CD14-positive monocyte (primary cell): ENCODE measurements around the gene PKD1. TPM values are rescaled to one million over a fixed set of nuclear protein-coding genes. Genes with fewer than 3 reads are reported as not detected.

ENCODE experiments used
- DNase-seq, 3 donors: peaks; one replicate each; pipeline ENCODE4 v3.0.0-alpha.2; 2011 to 2022
- H2AFZ ChIP-seq: 2 replicates; pipeline ENCODE4 v1.6.0; 2012; ENCODE audit warnings: mild to moderate bottlenecking, low read depth, low read length, inconsistent platforms; ENCODE audit not compliant: insufficient read depth, poor library complexity, severe bottlenecking
- H3K27ac ChIP-seq, 2 donors: 1 replicate in 1 of 2; 2 replicates in 1 of 2; pipeline ENCODE4 v1.5.1; 2012 to 2013; ENCODE audit warnings: low read length in 2 of 2, control low read depth in 1 of 2, inconsistent platforms in 1 of 2, low read depth in 1 of 2, mild to moderate bottlenecking in 1 of 2
- H3K27me3 ChIP-seq, 2 donors: one replicate each; pipeline versions ENCODE4 v1.6.0 to v1.6.1; 2011 to 2013; ENCODE audit warnings: low read length in 2 of 2; ENCODE audit not compliant: control insufficient read depth in 2 of 2, insufficient read depth in 2 of 2
- H3K36me3 ChIP-seq, 2 donors: replicated peaks in 1 of 2; 1 replicate in 1 of 2; 2 replicates in 1 of 2; pipeline versions ENCODE4 v1.5.1 to v1.6.1; 2012 to 2013; ENCODE audit warnings: low read length in 2 of 2, control low read depth in 1 of 2, inconsistent platforms in 1 of 2, mild to moderate bottlenecking in 1 of 2; ENCODE audit not compliant: insufficient read depth in 2 of 2, control insufficient read depth in 1 of 2
- H3K4me1 ChIP-seq, 2 donors: 1 replicate in 1 of 2; 2 replicates in 1 of 2; pipeline versions ENCODE4 v1.5.1 to v1.6.1; 2012 to 2013; ENCODE audit warnings: low read length in 2 of 2, control low read depth in 1 of 2, inconsistent platforms in 1 of 2, mild to moderate bottlenecking in 1 of 2, moderate library complexity in 1 of 2; ENCODE audit not compliant: insufficient read depth in 2 of 2, control insufficient read depth in 1 of 2
- H3K4me2 ChIP-seq: replicated peaks from 2 replicates; pipeline ENCODE3; 2012; ENCODE audit warnings: low read length, moderate library complexity, mild to moderate bottlenecking; ENCODE audit not compliant: poor library complexity, severe bottlenecking; ENCODE audit errors: extremely low read depth
- H3K4me3 ChIP-seq, 3 experiments: fragments of 200-600 bp in 1 of 3; sonication (generic) in 1 of 3; replicated peaks in 1 of 3; 1 replicate in 2 of 3; 2 replicates in 1 of 3; pipeline ENCODE4 v1.5.1; 2011 to 2013; ENCODE audit warnings: low read length in 3 of 3, mild to moderate bottlenecking in 3 of 3, control low read depth in 2 of 3, low read depth in 2 of 3, inconsistent platforms in 1 of 3, moderate library complexity in 1 of 3
- H3K79me2 ChIP-seq: 2 replicates; pipeline ENCODE4 v1.6.0; 2012; ENCODE audit warnings: mild to moderate bottlenecking, control low read depth, inconsistent platforms, low read length, moderate library complexity; ENCODE audit not compliant: insufficient read depth
- H3K9ac ChIP-seq: 2 replicates; pipeline ENCODE4 v1.6.0; 2017; ENCODE audit warnings: low read length, mild to moderate bottlenecking; ENCODE audit not compliant: insufficient read depth, poor library complexity, severe bottlenecking
- H3K9me3 ChIP-seq, 2 donors: replicated peaks in 1 of 2; 1 replicate in 1 of 2; 2 replicates in 1 of 2; pipeline versions ENCODE4 v1.5.1 to v1.6.1; 2012 to 2013; ENCODE audit warnings: low read length in 2 of 2, control low read depth in 1 of 2; ENCODE audit not compliant: control insufficient read depth in 1 of 2, insufficient read depth in 1 of 2
- H4K20me1 ChIP-seq: 2 replicates; pipeline ENCODE4 v1.6.0; 2012; ENCODE audit warnings: mild to moderate bottlenecking, low read length, control low read depth, moderate library complexity; ENCODE audit not compliant: insufficient read depth
- H3K27ac Mint-ChIP-seq, 7 donors: one replicate each; pipeline ENCODE4 v1.8.0; 2020; ENCODE audit warnings: mild to moderate bottlenecking in 7 of 7, mixed read lengths in 7 of 7, moderate library complexity in 6 of 7, inconsistent platforms in 2 of 7
- H3K27me3 Mint-ChIP-seq, 3 donors: one replicate each; pipeline ENCODE4 v1.8.0; 2021 to 2022; ENCODE audit warnings: low read depth in 3 of 3, mild to moderate bottlenecking in 3 of 3, mixed read lengths in 3 of 3, moderate library complexity in 3 of 3, inconsistent platforms in 1 of 3
- H3K36me3 Mint-ChIP-seq, 2 donors: one replicate each; pipeline ENCODE4 v1.8.0; 2020; ENCODE audit warnings: mixed read lengths in 2 of 2, inconsistent platforms in 1 of 2, mild to moderate bottlenecking in 1 of 2
- H3K4me1 Mint-ChIP-seq: one replicate; pipeline ENCODE4 v1.8.0; 2020; ENCODE audit warnings: mild to moderate bottlenecking, mixed read lengths
- H3K4me3 Mint-ChIP-seq, 2 donors: one replicate each; pipeline ENCODE4 v1.8.0; 2020; ENCODE audit warnings: mild to moderate bottlenecking in 2 of 2, mixed read lengths in 2 of 2, moderate library complexity in 1 of 2
- H3K9me3 Mint-ChIP-seq, 7 donors: one replicate each; pipeline ENCODE4 v1.8.0; 2020 to 2022; ENCODE audit warnings: mixed read lengths in 7 of 7, mild to moderate bottlenecking in 6 of 7, moderate library complexity in 6 of 7, inconsistent platforms in 2 of 7
- WGBS: methylation state at CpG from one replicate; pipeline ENCODE4 v1.1.5; 2013; ENCODE audit warnings: missing lambda C conversion rate; ENCODE audit not compliant: insufficient coverage; 5-methylcytosine and 5-hydroxymethylcytosine counted together
- intact Hi-C, 2 donors: fragments of 100-400 bp; cut with micrococcal nuclease; formaldehyde crosslinking; loops; one replicate each; pipeline versions ENCODE4 v1.15.0 to v1.15.1; 2023
- polyA plus RNA-seq, 3 donors: library from polyadenylated mRNA; depleted of rRNA in 1 of 3; unstranded in 2 of 3; stranded (reverse) in 1 of 3; fragments of 300-500 nt in 2 of 3; fragments of >200 nt in 1 of 3; fragmentation: Illumina TruSeq in 2 of 3; gene quantifications; 1 replicate in 2 of 3; 2 replicates in 1 of 3; pipeline ENCODE4 v1.2.3, GENCODE V29; 2012 to 2021
- TF ChIP-seq, protein P1 (sequence below): fragments of 200-600 bp; IDR thresholded peaks from one replicate; pipeline ENCODE4 v1.8.0; 2022; ENCODE audit warnings: antibody characterized with exemption, mild to moderate bottlenecking

Gene PKD1
- polyA plus RNA-seq, 3 donors, result 0.22 to 53.8 (median 1.6) TPM

DNA sequence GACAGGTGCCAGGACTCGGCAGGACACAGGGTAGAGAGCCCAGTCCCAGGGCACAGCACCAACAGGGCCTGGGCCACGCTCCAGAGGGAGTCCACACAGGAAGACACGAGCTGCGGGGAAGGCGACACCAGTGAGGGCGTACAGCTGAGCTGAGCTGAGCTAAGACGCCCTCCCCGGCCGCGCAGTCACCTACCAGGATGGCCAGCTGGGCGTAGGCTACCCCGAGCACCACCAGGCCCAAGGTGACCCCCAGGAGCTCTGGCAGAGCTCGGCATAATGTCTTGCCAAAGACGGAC is 45.3 kb downstream of the PKD1 start:
- Histone ChIP-seq H3K27ac (no peak overlapping the region), H3K27me3 (no peaks in the 10 kb centered on the region), H3K9ac (no peak overlapping the region), H4K20me1 (no peaks in the 10 kb centered on the region), H3K4me3 (no peak overlapping the region), H3K36me3 (peaks cover 53 to 57% of the 10 kb centered on the region in 2 donors), H3K4me1 (no peaks in the 10 kb centered on the region), H3K79me2 (no peaks in the 10 kb centered on the region), H3K4me2 (no peak overlapping the region), H2AFZ (no peak overlapping the region), H3K9me3 (no peaks in the 10 kb centered on the region)
- Mint-ChIP-seq H3K27ac (no peak overlapping the region), H3K9me3 (peaks cover 0 to 2% (median 0%) of the 10 kb centered on the region in 7 donors), H3K36me3 (peaks cover 28 to 64% of the 10 kb centered on the region in 2 donors), H3K4me1 (no peaks in the 10 kb centered on the region), H3K27me3 (no peaks in the 10 kb centered on the region), H3K4me3 (no peak overlapping the region)
- no peak for DNase-seq
- WGBS, result 97% methylated on average over 14 of the region's 14 CpGs
- TF ChIP-seq, protein P1, sequence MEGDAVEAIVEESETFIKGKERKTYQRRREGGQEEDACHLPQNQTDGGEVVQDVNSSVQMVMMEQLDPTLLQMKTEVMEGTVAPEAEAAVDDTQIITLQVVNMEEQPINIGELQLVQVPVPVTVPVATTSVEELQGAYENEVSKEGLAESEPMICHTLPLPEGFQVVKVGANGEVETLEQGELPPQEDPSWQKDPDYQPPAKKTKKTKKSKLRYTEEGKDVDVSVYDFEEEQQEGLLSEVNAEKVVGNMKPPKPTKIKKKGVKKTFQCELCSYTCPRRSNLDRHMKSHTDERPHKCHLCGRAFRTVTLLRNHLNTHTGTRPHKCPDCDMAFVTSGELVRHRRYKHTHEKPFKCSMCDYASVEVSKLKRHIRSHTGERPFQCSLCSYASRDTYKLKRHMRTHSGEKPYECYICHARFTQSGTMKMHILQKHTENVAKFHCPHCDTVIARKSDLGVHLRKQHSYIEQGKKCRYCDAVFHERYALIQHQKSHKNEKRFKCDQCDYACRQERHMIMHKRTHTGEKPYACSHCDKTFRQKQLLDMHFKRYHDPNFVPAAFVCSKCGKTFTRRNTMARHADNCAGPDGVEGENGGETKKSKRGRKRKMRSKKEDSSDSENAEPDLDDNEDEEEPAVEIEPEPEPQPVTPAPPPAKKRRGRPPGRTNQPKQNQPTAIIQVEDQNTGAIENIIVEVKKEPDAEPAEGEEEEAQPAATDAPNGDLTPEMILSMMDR, result no peak
- intact Hi-C loops, result no loop called here

DNA sequence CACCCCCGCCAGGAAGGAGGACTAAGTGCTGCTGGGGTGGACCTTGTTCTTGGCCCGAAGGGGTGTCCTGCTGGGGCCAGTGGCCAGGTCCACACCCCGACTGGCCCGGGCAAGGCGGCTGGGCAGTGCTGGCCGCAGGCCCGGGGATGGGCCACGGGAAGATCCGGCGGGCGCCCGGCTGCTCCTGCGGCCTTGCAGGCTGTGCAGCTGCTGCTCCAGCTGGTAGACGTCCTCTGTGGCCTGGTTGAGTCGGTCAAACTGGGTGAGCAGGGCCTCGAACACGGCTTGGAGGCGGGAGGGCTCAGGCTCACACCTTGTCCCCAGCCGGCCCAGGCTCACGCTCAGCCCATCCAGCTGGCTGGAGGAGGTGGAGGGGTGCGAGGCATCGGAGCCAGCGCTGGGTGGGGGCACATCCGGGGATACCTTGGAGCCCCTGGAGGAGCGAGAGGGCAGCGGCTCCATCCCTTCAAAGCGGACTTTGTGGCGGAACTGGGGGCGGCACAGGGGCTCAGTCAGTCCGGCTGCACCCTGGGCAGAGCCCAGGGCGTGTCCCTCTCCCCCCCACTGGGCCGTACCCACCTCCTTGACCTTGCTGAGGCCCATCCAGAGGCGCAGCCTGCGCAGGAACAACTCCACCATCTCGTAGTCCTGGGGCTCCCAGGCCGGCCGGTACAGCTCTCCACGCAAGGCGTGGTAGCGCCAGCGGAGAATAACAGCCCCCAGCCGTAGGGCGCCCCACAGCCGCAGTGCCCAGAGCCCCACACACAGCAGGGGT is 45.8 kb downstream of the PKD1 start:
- Mint-ChIP-seq H3K27me3 (no peaks in the 10 kb centered on the region), H3K4me3 (no peak overlapping the region), H3K27ac (no peak overlapping the region), H3K4me1 (no peaks in the 10 kb centered on the region), H3K9me3 (peaks cover 0 to 2% (median 0%) of the 10 kb centered on the region in 7 donors), H3K36me3 (peaks cover 28 to 66% of the 10 kb centered on the region in 2 donors)
- Histone ChIP-seq H4K20me1 (no peaks in the 10 kb centered on the region), H3K27me3 (no peaks in the 10 kb centered on the region), H3K79me2 (no peaks in the 10 kb centered on the region), H3K36me3 (peaks cover 58 to 61% of the 10 kb centered on the region in 2 donors), H3K4me2 (no peak overlapping the region), H3K9ac (no peak overlapping the region), H3K9me3 (no peaks in the 10 kb centered on the region), H3K4me3 (no peak overlapping the region), H3K4me1 (no peaks in the 10 kb centered on the region), H3K27ac (no peak overlapping the region), H2AFZ (no peak overlapping the region)
- TF ChIP-seq, protein P1, result no peak
- intact Hi-C loops, result no loop called here
- 95% methylated on average over 38 of the region's 44 CpGs for WGBS
- no peak for DNase-seq
